Keratinocyte (primary cell): Measurements from ENCODE around the gene GALNS.

ENCODE experiments used
- CTCF ChIP-seq, 3 experiments: IDR thresholded peaks in 1 of 3; conservative IDR thresholded peaks in 1 of 3; optimal IDR thresholded peaks in 1 of 3; 2 replicates in 2 of 3; 3 replicates in 1 of 3; pipeline versions ENCODE3 to v1.5.1; 2011; ENCODE audit warnings: low read length in 3 of 3, mild to moderate bottlenecking in 3 of 3, moderate library complexity in 2 of 3, control low read depth in 1 of 3, inconsistent platforms in 1 of 3; ENCODE audit not compliant: insufficient read depth in 2 of 3; ENCODE audit errors: extremely low read depth in 1 of 3
- EZH2 ChIP-seq: IDR thresholded peaks from one replicate; pipeline ENCODE4 v1.6.1; 2012; ENCODE audit warnings: inconsistent platforms, mild to moderate bottlenecking, low read length, moderate library complexity

- TF ChIP-seq CTCF (optimal IDR thresholded peaks at IDR 0.05 in 1 of 3, IDR thresholded peaks at IDR 0.05 in 1 of 3, conservative IDR thresholded peaks at IDR 0.05 in 1 of 3; ENCODE audit: extremely low read depth in 1 of 3, insufficient read depth in 2 of 3, low read length in 3 of 3): no peak
- TF ChIP-seq EZH2: no peak
These were observed 75.3 kb downstream of the GALNS start for GRCh38 chr16:88781140-88782077.
